ENCODE measurements around the gene LANCL1. TPM values are rescaled to one million over a fixed set of nuclear protein-coding genes. Genes with fewer than 3 reads are reported as not detected.

The LANCL1 gene
- total RNA-seq, 4 donors from 2014 or later: 19.7 to 38.3 (median 24.3) TPM

DNA sequence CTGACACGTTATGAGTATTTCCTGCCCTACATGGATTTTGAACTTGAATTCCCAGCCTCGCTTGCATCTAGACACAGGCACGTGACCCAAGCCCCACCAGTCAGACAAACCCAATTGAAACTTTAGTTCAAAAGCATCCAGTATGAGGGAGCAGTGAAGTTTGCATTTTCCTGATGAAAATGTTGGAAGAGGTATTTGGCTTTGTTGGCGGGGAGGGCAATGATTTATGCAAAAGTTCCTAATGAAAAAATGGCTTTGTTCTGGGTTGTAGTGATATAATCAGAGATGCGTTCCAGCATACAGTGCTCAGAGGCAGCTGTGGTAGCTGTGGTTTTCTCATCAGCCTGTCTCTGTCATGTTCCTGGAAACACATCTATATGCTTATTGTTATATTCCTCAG lies 43.0 kb upstream of the LANCL1 start:
- TF ChIP-seq POLR2A (IDR thresholded peaks at IDR 0.05): no peak
- TF ChIP-seq, protein P1, sequence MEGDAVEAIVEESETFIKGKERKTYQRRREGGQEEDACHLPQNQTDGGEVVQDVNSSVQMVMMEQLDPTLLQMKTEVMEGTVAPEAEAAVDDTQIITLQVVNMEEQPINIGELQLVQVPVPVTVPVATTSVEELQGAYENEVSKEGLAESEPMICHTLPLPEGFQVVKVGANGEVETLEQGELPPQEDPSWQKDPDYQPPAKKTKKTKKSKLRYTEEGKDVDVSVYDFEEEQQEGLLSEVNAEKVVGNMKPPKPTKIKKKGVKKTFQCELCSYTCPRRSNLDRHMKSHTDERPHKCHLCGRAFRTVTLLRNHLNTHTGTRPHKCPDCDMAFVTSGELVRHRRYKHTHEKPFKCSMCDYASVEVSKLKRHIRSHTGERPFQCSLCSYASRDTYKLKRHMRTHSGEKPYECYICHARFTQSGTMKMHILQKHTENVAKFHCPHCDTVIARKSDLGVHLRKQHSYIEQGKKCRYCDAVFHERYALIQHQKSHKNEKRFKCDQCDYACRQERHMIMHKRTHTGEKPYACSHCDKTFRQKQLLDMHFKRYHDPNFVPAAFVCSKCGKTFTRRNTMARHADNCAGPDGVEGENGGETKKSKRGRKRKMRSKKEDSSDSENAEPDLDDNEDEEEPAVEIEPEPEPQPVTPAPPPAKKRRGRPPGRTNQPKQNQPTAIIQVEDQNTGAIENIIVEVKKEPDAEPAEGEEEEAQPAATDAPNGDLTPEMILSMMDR (IDR thresholded peaks at IDR 0.05 in 4 of 5, conservative IDR thresholded peaks at IDR 0.05 in 1 of 5): no peak
- no peaks in the 10 kb centered on the region for H3K36me3 ChIP-seq

DNA sequence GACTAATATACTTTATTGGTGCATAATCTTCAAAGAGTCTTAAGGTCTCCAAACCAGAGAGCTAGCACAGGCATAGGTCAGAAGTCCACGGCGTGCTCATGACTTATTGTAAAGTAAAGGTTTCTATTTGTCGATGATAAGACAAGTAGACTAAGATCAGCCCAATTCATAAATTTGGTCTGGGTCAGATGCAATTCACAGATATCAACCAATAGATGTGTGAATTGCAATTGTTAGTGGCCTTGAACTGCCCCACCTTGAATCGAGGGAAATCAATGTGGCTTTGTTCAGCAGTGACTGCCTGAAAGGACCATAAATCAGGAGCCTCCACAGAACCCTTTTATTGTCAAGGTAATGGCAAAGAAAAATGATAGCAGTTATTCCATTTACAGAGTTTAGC lies 40.7 kb upstream of the LANCL1 start:
- DNase-seq: no peak
- Histone ChIP-seq H3K36me3 (no peaks in the 10 kb centered on the region), H3K27me3 (no peaks in the 10 kb centered on the region), H3K9me3 (no peaks in the 10 kb centered on the region), H3K27ac (no peak overlapping the region), H3K4me1 (no peaks in the 10 kb centered on the region), H3K4me3 (no peak overlapping the region)
- intact Hi-C loops (cut with DNase I; ENCODE audit: low total_unique reads): no loop called here
- in situ Hi-C loops (cut with MboI; ENCODE audit: low sequenced_read_pairs in 4 of 4): no loop called here
- no peak for TF ChIP-seq POLR2A (IDR thresholded peaks at IDR 0.05)
- TF ChIP-seq, protein P1 (IDR thresholded peaks at IDR 0.05 in 4 of 5, conservative IDR thresholded peaks at IDR 0.05 in 1 of 5): no peak
- no peak for ATAC-seq

More for the DNA sequence above, 43.0 kb upstream of the LANCL1 start:
- DNase-seq (no peak), ATAC-seq (no peak)
- Histone ChIP-seq H3K27me3 (no peaks in the 10 kb centered on the region), H3K9me3 (no peaks in the 10 kb centered on the region), H3K4me1 (no peaks in the 10 kb centered on the region), H3K27ac (no peak overlapping the region), H3K4me3 (no peak overlapping the region)
- in situ Hi-C loops (cut with MboI; ENCODE audit: low sequenced_read_pairs in 4 of 4): no loop called here
- intact Hi-C loops (cut with DNase I; ENCODE audit: low total_unique reads): no loop called here

GRCh38 chr2:210515911-210516310 lies 39.4 kb upstream of the LANCL1 start:
- no peak for TF ChIP-seq POLR2A (IDR thresholded peaks at IDR 0.05)
- TF ChIP-seq, protein P1 (IDR thresholded peaks at IDR 0.05 in 4 of 5, conservative IDR thresholded peaks at IDR 0.05 in 1 of 5): no peak
- in situ Hi-C loops (cut with MboI; ENCODE audit: low sequenced_read_pairs in 4 of 4): no loop called here
- ATAC-seq: no peak

GRCh38 chr2:210503725-210504191 lies 27.2 kb upstream of the LANCL1 start:
- intact Hi-C loops (cut with DNase I; ENCODE audit: low total_unique reads): no loop called here
- no peaks in the 10 kb centered on the region for H3K9me3 ChIP-seq
- TF ChIP-seq, protein P1 (IDR thresholded peaks at IDR 0.05 in 4 of 5, conservative IDR thresholded peaks at IDR 0.05 in 1 of 5): no peak
- TF ChIP-seq POLR2A (IDR thresholded peaks at IDR 0.05): no peak
- H3K4me3 ChIP-seq: peak overlapping the region in 3 of 4 donors; percentile 42 to 62 (median 47)
- DNase-seq (no peak), ATAC-seq (no peak)
- in situ Hi-C loops (cut with MboI; ENCODE audit: low sequenced_read_pairs in 4 of 4): no loop called here
- H3K27ac ChIP-seq: no peak overlapping the region
- H3K27me3 ChIP-seq: peaks cover 0 to 3% (median 0%) of the 10 kb centered on the region in 3 donors
- no peaks in the 10 kb centered on the region for H3K36me3 ChIP-seq
- H3K4me1 ChIP-seq: peaks cover 5 to 10% of the 10 kb centered on the region in 2 donors

More at GRCh38 chr2:210515911-210516310, 39.4 kb upstream of the LANCL1 start:
- no peak overlapping the region for H3K27ac ChIP-seq
- intact Hi-C loops (cut with DNase I; ENCODE audit: low total_unique reads): no loop called here
- DNase-seq: no peak
- H3K36me3 ChIP-seq: no peaks in the 10 kb centered on the region
- no peak overlapping the region for H3K4me3 ChIP-seq
- H3K9me3 ChIP-seq: no peaks in the 10 kb centered on the region
- H3K4me1 ChIP-seq: no peaks in the 10 kb centered on the region
- no peaks in the 10 kb centered on the region for H3K27me3 ChIP-seq
